GM21515 (cell line): Measurements from ENCODE around the gene MYCBP2.

Source experiments
- ATAC-seq: cut with Tn5 transposase; IDR thresholded peaks from one replicate; pipeline ENCODE4 v1.9.1; 2021; ENCODE audit not compliant: unreplicated experiment

Gene MYCBP2

DNA sequence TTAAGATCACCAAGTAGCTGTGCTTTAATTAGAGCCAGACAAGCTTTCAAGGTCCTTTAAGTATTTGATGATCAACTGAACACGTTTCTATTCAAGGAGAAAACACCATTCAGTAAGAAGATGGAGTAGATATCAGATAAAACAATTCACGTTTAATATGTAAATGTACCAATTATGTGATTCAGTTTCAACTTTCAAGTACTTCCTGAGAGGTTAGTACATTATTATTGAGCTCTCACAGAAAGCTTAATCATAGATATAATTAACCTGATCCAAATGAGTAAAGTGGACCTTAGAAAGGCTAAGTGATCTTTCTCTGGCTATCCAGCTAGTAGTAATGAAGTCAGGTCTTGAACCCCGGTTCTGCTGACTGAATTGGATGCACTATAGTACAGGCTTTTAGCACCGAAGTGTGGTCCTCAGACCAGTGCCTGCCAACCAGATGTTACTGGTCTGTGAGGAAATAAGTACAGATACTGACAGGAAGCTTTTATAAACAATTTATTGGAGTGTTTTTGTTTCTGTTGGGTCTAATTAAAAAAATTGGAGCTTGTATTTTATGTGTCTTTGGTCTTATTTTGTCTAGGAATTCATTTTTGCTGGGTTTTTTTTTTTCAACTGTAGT is 324.8 kb downstream of the MYCBP2 start:
- ATAC-seq, result no peak

DNA sequence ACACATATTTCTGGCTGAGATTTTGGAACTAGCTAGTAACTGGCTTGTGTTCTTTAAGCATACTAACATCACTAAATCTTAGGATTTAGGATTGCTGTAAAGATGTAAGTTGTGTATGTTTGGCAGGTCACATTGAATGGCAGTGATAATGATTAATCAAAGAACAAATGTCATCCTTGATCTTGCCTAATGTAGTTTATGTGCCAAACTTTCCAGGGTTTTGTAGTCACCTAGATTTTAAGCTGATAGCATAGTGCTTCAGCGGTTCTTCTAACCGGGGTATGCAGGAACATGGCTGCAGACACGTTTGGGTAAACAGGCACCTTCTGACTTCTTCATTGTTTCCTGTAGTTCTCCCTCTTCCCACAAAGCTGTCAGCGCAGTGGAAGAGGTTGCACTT is 325.4 kb downstream of the MYCBP2 start:
- no peak for ATAC-seq

DNA sequence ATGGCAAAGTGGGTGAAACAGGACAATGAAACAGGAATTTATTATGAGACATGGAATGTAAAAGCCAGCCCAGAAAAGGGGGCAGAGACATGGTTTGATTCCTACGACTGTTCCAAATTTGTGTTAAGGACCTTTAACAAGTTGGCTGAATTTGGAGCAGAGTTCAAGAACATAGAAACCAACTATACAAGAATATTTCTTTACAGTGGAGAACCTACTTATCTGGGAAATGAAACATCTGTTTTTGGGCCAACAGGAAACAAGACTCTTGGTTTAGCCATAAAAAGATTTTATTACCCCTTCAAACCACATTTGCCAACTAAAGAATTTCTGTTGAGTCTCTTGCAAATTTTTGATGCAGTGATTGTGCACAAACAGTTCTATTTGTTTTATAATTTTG is 326.4 kb downstream of the MYCBP2 start:
- no peak for ATAC-seq
